Skeletal muscle satellite cell (primary cell): ENCODE results near the gene MED10.

Experiments
- H3K27me3 ChIP-seq: 2 replicates; pipeline ENCODE4 v1.7.0; 2013; ENCODE audit warnings: low read length; ENCODE audit not compliant: control insufficient read depth, insufficient read depth
- H3K36me3 ChIP-seq: 2 replicates; pipeline ENCODE4 v1.7.0; 2013; ENCODE audit warnings: mild to moderate bottlenecking, control low read depth, low read length; ENCODE audit not compliant: insufficient read depth
- H3K4me1 ChIP-seq: 2 replicates; pipeline ENCODE4 v1.7.0; 2013; ENCODE audit warnings: low read length; ENCODE audit not compliant: control insufficient read depth, insufficient read depth
- H3K4me2 ChIP-seq: 2 replicates; pipeline ENCODE4 v1.7.0; 2013; ENCODE audit warnings: mild to moderate bottlenecking, low read length
- H3K4me3 ChIP-seq: 2 replicates; pipeline ENCODE4 v1.7.0; 2013; ENCODE audit warnings: low read length
- H3K9ac ChIP-seq: 2 replicates; pipeline ENCODE4 v1.7.0; 2013; ENCODE audit warnings: mild to moderate bottlenecking, low read depth, low read length, moderate library complexity
- H3K9me3 ChIP-seq: replicated peaks from 2 replicates; pipeline ENCODE4 v1.7.0; 2013; ENCODE audit warnings: mild to moderate bottlenecking, control low read depth, low read length

MED10 gene

GRCh38 chr5:6356578-6357164 is 21.7 kb downstream of the MED10 start:
- no peaks in the 10 kb centered on the region for H3K27me3 ChIP-seq
- no peaks in the 10 kb centered on the region for H3K9me3 ChIP-seq
- H3K9ac ChIP-seq: no peak overlapping the region
- no peak overlapping the region for H3K4me2 ChIP-seq
- no peaks in the 10 kb centered on the region for H3K36me3 ChIP-seq
- H3K4me3 ChIP-seq: no peak overlapping the region
- H3K4me1 ChIP-seq: no peaks in the 10 kb centered on the region

- no peaks in the 10 kb centered on the region for H3K36me3 ChIP-seq
- no peak overlapping the region for H3K4me2 ChIP-seq
- H3K9me3 ChIP-seq: no peaks in the 10 kb centered on the region
- H3K9ac ChIP-seq: no peak overlapping the region
- no peak overlapping the region for H3K4me3 ChIP-seq
- H3K27me3 ChIP-seq: no peaks in the 10 kb centered on the region
- no peaks in the 10 kb centered on the region for H3K4me1 ChIP-seq
Observed at GRCh38 chr5:6355294-6355693, 23.1 kb downstream of the MED10 start.

GRCh38 chr5:6354848-6355247 is 23.5 kb downstream of the MED10 start:
- no peaks in the 10 kb centered on the region for H3K36me3 ChIP-seq
- H3K4me3 ChIP-seq: no peak overlapping the region
- no peak overlapping the region for H3K4me2 ChIP-seq
- H3K9ac ChIP-seq: no peak overlapping the region
- H3K9me3 ChIP-seq: no peaks in the 10 kb centered on the region
- no peaks in the 10 kb centered on the region for H3K4me1 ChIP-seq
- H3K27me3 ChIP-seq: no peaks in the 10 kb centered on the region

GRCh38 chr5:6353602-6354302 is 24.6 kb downstream of the MED10 start:
- no peak overlapping the region for H3K4me3 ChIP-seq
- H3K9me3 ChIP-seq: no peaks in the 10 kb centered on the region
- H3K4me1 ChIP-seq: no peaks in the 10 kb centered on the region
- H3K9ac ChIP-seq: no peak overlapping the region
- no peaks in the 10 kb centered on the region for H3K27me3 ChIP-seq
- H3K4me2 ChIP-seq: no peak overlapping the region
- H3K36me3 ChIP-seq: no peaks in the 10 kb centered on the region

GRCh38 chr5:6350277-6351090 is 27.9 kb downstream of the MED10 start:
- H3K27me3 ChIP-seq: no peaks in the 10 kb centered on the region
- H3K9me3 ChIP-seq: no peaks in the 10 kb centered on the region
- H3K4me2 ChIP-seq: no peak overlapping the region
- no peaks in the 10 kb centered on the region for H3K4me1 ChIP-seq
- no peak overlapping the region for H3K9ac ChIP-seq
- no peaks in the 10 kb centered on the region for H3K36me3 ChIP-seq
- no peak overlapping the region for H3K4me3 ChIP-seq

- Histone ChIP-seq H3K4me2 (no peak overlapping the region), H3K9ac (no peak overlapping the region), H3K27me3 (no peaks in the 10 kb centered on the region), H3K9me3 (no peaks in the 10 kb centered on the region), H3K4me3 (no peak overlapping the region), H3K4me1 (no peaks in the 10 kb centered on the region), H3K36me3 (no peaks in the 10 kb centered on the region)
Observed at GRCh38 chr5:6349387-6349786, 29.0 kb downstream of the MED10 start.

- Histone ChIP-seq H3K36me3 (no peaks in the 10 kb centered on the region), H3K9me3 (no peaks in the 10 kb centered on the region), H3K4me3 (no peak overlapping the region), H3K4me2 (no peak overlapping the region), H3K9ac (no peak overlapping the region), H3K27me3 (no peaks in the 10 kb centered on the region), H3K4me1 (no peaks in the 10 kb centered on the region)
Observed at GRCh38 chr5:6348476-6349000, 29.8 kb downstream of the MED10 start.

GRCh38 chr5:6347673-6348072 is 30.7 kb downstream of the MED10 start:
- H3K4me3 ChIP-seq: no peak overlapping the region
- H3K36me3 ChIP-seq: no peaks in the 10 kb centered on the region
- H3K9me3 ChIP-seq: no peaks in the 10 kb centered on the region
- H3K4me1 ChIP-seq: no peaks in the 10 kb centered on the region
- H3K27me3 ChIP-seq: no peaks in the 10 kb centered on the region
- no peak overlapping the region for H3K9ac ChIP-seq
- H3K4me2 ChIP-seq: no peak overlapping the region

- Histone ChIP-seq H3K4me1 (no peaks in the 10 kb centered on the region), H3K27me3 (no peaks in the 10 kb centered on the region), H3K9me3 (no peaks in the 10 kb centered on the region), H3K9ac (no peak overlapping the region), H3K4me3 (no peak overlapping the region), H3K4me2 (no peak overlapping the region), H3K36me3 (no peaks in the 10 kb centered on the region)
Observed at GRCh38 chr5:6347165-6347564, 31.2 kb downstream of the MED10 start.

GRCh38 chr5:6344593-6344989 is 33.8 kb downstream of the MED10 start:
- Histone ChIP-seq H3K9ac (no peak overlapping the region), H3K4me2 (no peak overlapping the region), H3K4me1 (no peaks in the 10 kb centered on the region), H3K36me3 (no peaks in the 10 kb centered on the region), H3K9me3 (no peaks in the 10 kb centered on the region), H3K27me3 (no peaks in the 10 kb centered on the region), H3K4me3 (no peak overlapping the region)

- no peak overlapping the region for H3K9ac ChIP-seq
Observed at GRCh38 chr5:6343951-6344592, 34.3 kb downstream of the MED10 start.

More at GRCh38 chr5:6343951-6344592, 34.3 kb downstream of the MED10 start:
- no peak overlapping the region for H3K4me2 ChIP-seq
- no peak overlapping the region for H3K4me3 ChIP-seq
- no peaks in the 10 kb centered on the region for H3K27me3 ChIP-seq
- H3K4me1 ChIP-seq: no peaks in the 10 kb centered on the region
- no peaks in the 10 kb centered on the region for H3K36me3 ChIP-seq
- no peaks in the 10 kb centered on the region for H3K9me3 ChIP-seq
